HepG2 (cell line): ENCODE data around the gene FXN. TPM values are rescaled to one million over a fixed set of nuclear protein-coding genes. Genes with fewer than 3 reads are reported as not detected.

Experiments used
- AKAP8 ChIP-seq: sonication (generic); formaldehyde crosslinking; IDR thresholded peaks from 2 replicates; pipeline ENCODE4 v1.5.1; 2020; ENCODE audit warnings: mild to moderate bottlenecking, missing genetic modification reagents
- ERF ChIP-seq: IDR thresholded peaks from 2 replicates; pipeline ENCODE4 v1.6.1; 2018; ENCODE audit warnings: missing biosample characterization, missing genetic modification reagents
- HIC2 ChIP-seq: sonication (generic); formaldehyde crosslinking; IDR thresholded peaks from 2 replicates; pipeline ENCODE4 v1.9.0; 2022; ENCODE audit warnings: low read depth, missing genetic modification reagents
- HOMEZ ChIP-seq: IDR thresholded peaks from 2 replicates; pipeline ENCODE4 v1.6.1; 2016; ENCODE audit warnings: low read depth
- ISX ChIP-seq: sonication (generic); formaldehyde crosslinking; conservative IDR thresholded peaks from 2 replicates; pipeline ENCODE4 v1.5.0; 2020; ENCODE audit warnings: missing genetic modification reagents
- KAT2B ChIP-seq: fragments of 150-350 bp; IDR thresholded peaks from 2 replicates; pipeline ENCODE4 v1.6.1; 2014; ENCODE audit warnings: low read depth, low read length, borderline replicate concordance
- MAFF ChIP-seq: IDR thresholded peaks from 2 replicates; pipeline ENCODE4 v1.6.1; 2011; ENCODE audit warnings: low read depth, low read length, improper control_type of control experiment
- MIER3 ChIP-seq: IDR thresholded peaks from 2 replicates; pipeline ENCODE4 v1.6.1; 2016; ENCODE audit warnings: missing compliant biosample characterization, borderline replicate concordance
- MYNN ChIP-seq: sonication (generic); formaldehyde crosslinking; IDR thresholded peaks from 2 replicates; pipeline ENCODE4 v1.4.0; 2020; ENCODE audit warnings: mild to moderate bottlenecking, low read depth, missing genetic modification reagents
- MZF1 ChIP-seq: sonication (generic); formaldehyde crosslinking; IDR thresholded peaks from 2 replicates; pipeline ENCODE4 v1.8.1; 2023; ENCODE audit warnings: mild to moderate bottlenecking, missing genetic modification reagents, borderline replicate concordance
- RBM22 ChIP-seq: fragments of 200-400 bp; formaldehyde crosslinking; optimal IDR thresholded peaks from 2 replicates; pipeline ENCODE3; 2017; ENCODE audit warnings: mild to moderate bottlenecking, low read length, moderate library complexity
- SALL2 ChIP-seq: sonication (generic); formaldehyde crosslinking; IDR thresholded peaks from 2 replicates; pipeline ENCODE4 v1.8.1; 2023; ENCODE audit warnings: mild to moderate bottlenecking, missing genetic modification reagents, inconsistent platforms
- SKI ChIP-seq: fragments of 450-650 bp; IDR thresholded peaks from one replicate; pipeline ENCODE4 v1.6.1; 2018; ENCODE audit warnings: mild to moderate bottlenecking; ENCODE audit not compliant: partially characterized antibody
- TBP ChIP-seq: sonication (generic); formaldehyde crosslinking; IDR thresholded peaks from 2 replicates; pipeline ENCODE4 v1.5.0; 2020; ENCODE audit warnings: missing genetic modification reagents
- YY1 ChIP-seq: IDR thresholded peaks from 2 replicates; pipeline ENCODE4 v1.6.1; 2011; ENCODE audit warnings: low read length, low read depth, moderate library complexity, mild to moderate bottlenecking; ENCODE audit not compliant: insufficient read depth, insufficient replicate concordance
- ZBTB42 ChIP-seq: sonication (generic); formaldehyde crosslinking; IDR thresholded peaks from 2 replicates; pipeline ENCODE4 v1.5.0; 2020; ENCODE audit warnings: mild to moderate bottlenecking, missing genetic modification reagents
- ZFP37 ChIP-seq: sonication (generic); formaldehyde crosslinking; IDR thresholded peaks from 2 replicates; pipeline ENCODE4 v1.4.0; 2020; ENCODE audit warnings: missing genetic modification reagents, borderline replicate concordance
- ZNF101 ChIP-seq: sonication (generic); formaldehyde crosslinking; IDR thresholded peaks from 2 replicates; pipeline ENCODE4 v1.4.0; 2020; ENCODE audit warnings: mild to moderate bottlenecking, low read depth, missing genetic modification reagents, borderline replicate concordance
- ZNF142 ChIP-seq: sonication (generic); formaldehyde crosslinking; IDR thresholded peaks from 2 replicates; pipeline ENCODE4 v1.4.0; 2020; ENCODE audit warnings: missing genetic modification reagents
- ZNF546 ChIP-seq: sonication (generic); formaldehyde crosslinking; conservative IDR thresholded peaks from 2 replicates; pipeline ENCODE4 v1.8.1; 2023; ENCODE audit warnings: mild to moderate bottlenecking, missing genetic modification reagents
- ZNF619 ChIP-seq: sonication (generic); formaldehyde crosslinking; IDR thresholded peaks from 2 replicates; pipeline ENCODE4 v1.4.0; 2020; ENCODE audit warnings: mild to moderate bottlenecking, missing genetic modification reagents
- ZNF772 ChIP-seq: sonication (generic); formaldehyde crosslinking; IDR thresholded peaks from 2 replicates; pipeline ENCODE4 v1.5.0; 2020; ENCODE audit warnings: mild to moderate bottlenecking, missing genetic modification reagents
- polyA plus RNA-seq, 8 experiments: library from polyadenylated mRNA; depleted of rRNA in 3 of 8; stranded (reverse) in 7 of 8; unstranded in 1 of 8; fragments of >200 nt; fragmentation: Illumina TruSeq in 4 of 8; extraction: Trizol in 4 of 8; gene quantifications; 2 replicates each; pipeline versions ENCODE4 v1.2.1 to v1.2.3, GENCODE V29; 2011 to 2016; ENCODE audit warnings: low read depth in 4 of 8, missing spikeins in 1 of 8, mixed read lengths in 1 of 8; ENCODE audit not compliant: insufficient read depth in 1 of 8
- total RNA-seq, 5 experiments: library from RNA; depleted of rRNA; stranded (reverse); fragments of >200 nt; fragmentation: Illumina TruSeq; extraction: Trizol; gene quantifications; 2 replicates each; pipeline ENCODE4 v1.2.3, GENCODE V29; 2016; ENCODE audit warnings: low read depth in 1 of 5

Gene FXN
- total and polyA plus RNA-seq, 2 of the 13 experiments (the other 11 are each of a cell fraction or from before 2014, with no cell fraction given): 24.1 to 26.0 TPM

GRCh38 chr9:69104830-69105527 is 69.4 kb downstream of the FXN start (continued):
- TF ChIP-seq MAFF (no peak), MIER3 (CRISPR knock-in tag) (no peak), ZNF772 (CRISPR knock-in tag) (no peak), RBM22 (no peak), ISX (CRISPR knock-in tag) (no peak), HOMEZ (CRISPR knock-in tag) (peak; percentile 53), ZNF619 (CRISPR knock-in tag) (no peak), ZFP37 (CRISPR knock-in tag) (no peak), ZNF101 (CRISPR knock-in tag) (no peak), MYNN (no peak), ERF (CRISPR knock-in tag) (no peak; the same call in 1 of the 2 replicates), YY1 (no peak), SALL2 (CRISPR knock-in tag) (no peak), ZBTB42 (CRISPR knock-in tag) (no peak), MZF1 (CRISPR knock-in tag) (0 out of 2 replicates have a peak, but pooled peaks have one; percentile 64), TBP (CRISPR knock-in tag) (no peak), HIC2 (peak; percentile 79; the same call in 1 of the 2 replicates), AKAP8 (CRISPR knock-in tag) (no peak), ZNF142 (no peak), KAT2B (no peak), SKI (no peak), ZNF546 (no peak)
